Left lung (tissue), 10 donors: ENCODE data around the gene FAM43A. TPM values are rescaled to one million over a fixed set of nuclear protein-coding genes. Genes with fewer than 3 reads are reported as not detected.

Experiments used
- ATAC-seq: fragments of 200-7000 bp; cut with Tn5 transposase; one replicate; pipeline ENCODE4 v1.9.1; 2020; ENCODE audit warnings: moderate library complexity
- DNase-seq, 4 donors: peaks; one replicate each; pipeline ENCODE4 v3.0.0-alpha.2; 2013 to 2020
- H3K27ac ChIP-seq, 2 donors: fragments of 200-600 bp; sonication (generic) in 1 of 2; one replicate each; pipeline versions ENCODE4 v1.5.0 to v1.8.0; 2020 to 2021
- H3K27me3 ChIP-seq, 2 donors: fragments of 200-600 bp; sonication (generic) in 1 of 2; one replicate each; pipeline versions ENCODE4 v1.5.0 to v1.8.0; 2020 to 2021
- H3K36me3 ChIP-seq, 2 donors: fragments of 200-600 bp; sonication (generic) in 1 of 2; one replicate each; pipeline versions ENCODE4 v1.5.0 to v1.8.0; 2020 to 2021
- H3K4me1 ChIP-seq, 2 donors: fragments of 200-600 bp; one replicate each; pipeline ENCODE4 v1.8.0; 2021
- H3K4me3 ChIP-seq, 2 donors: fragments of 200-600 bp; sonication (generic) in 1 of 2; one replicate each; pipeline versions ENCODE4 v1.5.0 to v1.8.0; 2020 to 2021; ENCODE audit warnings: mild to moderate bottlenecking in 1 of 2
- H3K9me3 ChIP-seq, 2 donors: fragments of 200-600 bp; sonication (generic) in 1 of 2; one replicate each; pipeline versions ENCODE4 v1.5.0 to v1.8.0; 2020 to 2021
- intact Hi-C, 2 donors: fragments of 100-400 bp; cut with DNase I; formaldehyde crosslinking; loops; one replicate each; pipeline versions ENCODE4 v1.11.2 to v1.14.2; 2022
- polyA plus RNA-seq, 6 donors: library from polyadenylated mRNA; unstranded; fragments of 120-200 nt; gene quantifications; one replicate each; pipeline ENCODE4 v1.2.1, GENCODE V29; 2013; ENCODE audit not compliant: insufficient read length in 6 of 6
- total RNA-seq, 2 donors: library from RNA; stranded (reverse); fragmentation: NEBNext Ultra II Directional; extraction: Animal tissue kit (Norgen Biotek cat#: 25700); gene quantifications; one replicate each; pipeline ENCODE4 v1.2.1, GENCODE V29; 2021
- TF ChIP-seq, protein P1 (sequence below), 2 donors: fragments of 200-600 bp; sonication (generic) in 1 of 2; IDR thresholded peaks; one replicate each; pipeline versions ENCODE4 v1.5.0 to v1.8.0; 2021; ENCODE audit warnings: antibody characterized with exemption in 2 of 2
- donor health status: DM: no; HTN: yes; CAD: no.
- donor health status: DM: no; HTN: no; CAD: no.

FAM43A gene
- total and polyA plus RNA-seq, 8 donors: 6.4 to 25.4 (median 17.2) TPM

DNA sequence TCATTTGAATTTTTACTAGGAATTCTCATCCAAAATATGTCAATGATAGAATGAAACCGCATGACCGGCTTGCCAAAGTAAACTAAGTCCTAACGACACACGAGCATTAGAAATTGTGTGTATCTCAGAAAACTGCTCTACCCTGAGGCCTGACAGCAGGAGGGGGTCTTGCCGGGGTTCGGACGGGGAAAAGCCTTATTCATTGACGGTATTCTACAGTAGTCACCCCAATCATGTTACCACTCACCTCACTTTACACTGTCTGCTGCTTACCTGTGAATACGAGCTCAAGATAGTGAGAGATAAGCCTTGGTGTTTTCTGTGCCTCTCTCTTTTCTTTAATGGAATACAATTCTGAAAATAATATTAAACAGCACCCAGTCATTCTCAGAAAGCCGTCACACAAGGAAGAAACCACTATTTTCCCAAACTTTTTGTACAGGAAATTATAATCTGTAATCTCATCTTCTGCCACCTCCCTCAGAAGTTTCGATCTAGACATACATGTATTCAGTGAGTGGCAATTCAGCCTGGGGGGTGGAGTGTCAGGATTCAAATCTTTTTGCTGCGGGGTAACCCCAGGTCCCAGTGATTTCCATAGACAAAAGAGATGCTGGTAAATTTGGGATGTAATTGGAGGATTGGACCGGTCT, 492 bp upstream of the FAM43A start:
- no peaks in the 10 kb centered on the region for H3K9me3 ChIP-seq
- H3K27me3 ChIP-seq: peaks cover 0 to 28% of the 10 kb centered on the region in 2 donors
- intact Hi-C loops: loop anchor here in 1 of 2 donors (5.0 kb wide), 1 partner anchor 422 kb away; no protein-coding TSS in a partner anchor
- peak overlapping the region; percentile 60 to 66 for H3K4me3 ChIP-seq
- no peaks in the 10 kb centered on the region for H3K36me3 ChIP-seq
- H3K4me1 ChIP-seq: peaks cover 28 to 58% of the 10 kb centered on the region in 2 donors
- TF ChIP-seq, protein P1, sequence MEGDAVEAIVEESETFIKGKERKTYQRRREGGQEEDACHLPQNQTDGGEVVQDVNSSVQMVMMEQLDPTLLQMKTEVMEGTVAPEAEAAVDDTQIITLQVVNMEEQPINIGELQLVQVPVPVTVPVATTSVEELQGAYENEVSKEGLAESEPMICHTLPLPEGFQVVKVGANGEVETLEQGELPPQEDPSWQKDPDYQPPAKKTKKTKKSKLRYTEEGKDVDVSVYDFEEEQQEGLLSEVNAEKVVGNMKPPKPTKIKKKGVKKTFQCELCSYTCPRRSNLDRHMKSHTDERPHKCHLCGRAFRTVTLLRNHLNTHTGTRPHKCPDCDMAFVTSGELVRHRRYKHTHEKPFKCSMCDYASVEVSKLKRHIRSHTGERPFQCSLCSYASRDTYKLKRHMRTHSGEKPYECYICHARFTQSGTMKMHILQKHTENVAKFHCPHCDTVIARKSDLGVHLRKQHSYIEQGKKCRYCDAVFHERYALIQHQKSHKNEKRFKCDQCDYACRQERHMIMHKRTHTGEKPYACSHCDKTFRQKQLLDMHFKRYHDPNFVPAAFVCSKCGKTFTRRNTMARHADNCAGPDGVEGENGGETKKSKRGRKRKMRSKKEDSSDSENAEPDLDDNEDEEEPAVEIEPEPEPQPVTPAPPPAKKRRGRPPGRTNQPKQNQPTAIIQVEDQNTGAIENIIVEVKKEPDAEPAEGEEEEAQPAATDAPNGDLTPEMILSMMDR (IDR thresholded peaks at IDR 0.05): no peak
- H3K27ac ChIP-seq: peak overlapping the region; percentile 76 to 84
- DNase-seq (no peak), ATAC-seq (no peak)

DNA sequence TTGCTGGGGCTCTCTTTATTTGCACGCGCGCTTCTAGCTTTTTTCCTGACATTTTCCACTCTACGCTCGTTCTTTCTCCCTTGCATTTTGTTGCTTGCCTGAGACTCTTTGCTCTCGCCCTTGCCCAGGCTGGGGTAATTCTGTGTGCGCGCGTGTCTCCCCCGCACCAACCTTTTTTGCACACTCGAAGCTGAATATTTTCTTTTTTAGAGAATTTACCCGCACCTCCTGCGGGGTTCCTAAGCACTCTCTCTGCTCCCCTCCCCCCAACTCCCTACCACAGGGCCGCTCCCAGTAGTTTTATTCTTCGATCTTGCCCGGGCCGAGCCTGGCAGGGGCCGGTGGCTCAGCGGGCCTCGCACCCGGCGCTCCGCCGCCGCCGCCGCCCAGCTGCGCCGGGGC, 732 bp downstream of the FAM43A start:
- no peaks in the 10 kb centered on the region for H3K36me3 ChIP-seq
- no peak for ATAC-seq
- H3K27me3 ChIP-seq: peaks cover 0 to 28% of the 10 kb centered on the region in 2 donors
- H3K4me1 ChIP-seq: peaks cover 28 to 58% of the 10 kb centered on the region in 2 donors
- intact Hi-C loops: loop anchor here in 1 of 2 donors (5.0 kb wide), 1 partner anchor 421 kb away; no protein-coding TSS in a partner anchor
- no peak for DNase-seq
- peak overlapping the region; percentile 60 to 66 for H3K4me3 ChIP-seq
- peak overlapping the region; percentile 76 to 84 for H3K27ac ChIP-seq
- H3K9me3 ChIP-seq: no peaks in the 10 kb centered on the region
- TF ChIP-seq, protein P1 (IDR thresholded peaks at IDR 0.05): no peak

DNA sequence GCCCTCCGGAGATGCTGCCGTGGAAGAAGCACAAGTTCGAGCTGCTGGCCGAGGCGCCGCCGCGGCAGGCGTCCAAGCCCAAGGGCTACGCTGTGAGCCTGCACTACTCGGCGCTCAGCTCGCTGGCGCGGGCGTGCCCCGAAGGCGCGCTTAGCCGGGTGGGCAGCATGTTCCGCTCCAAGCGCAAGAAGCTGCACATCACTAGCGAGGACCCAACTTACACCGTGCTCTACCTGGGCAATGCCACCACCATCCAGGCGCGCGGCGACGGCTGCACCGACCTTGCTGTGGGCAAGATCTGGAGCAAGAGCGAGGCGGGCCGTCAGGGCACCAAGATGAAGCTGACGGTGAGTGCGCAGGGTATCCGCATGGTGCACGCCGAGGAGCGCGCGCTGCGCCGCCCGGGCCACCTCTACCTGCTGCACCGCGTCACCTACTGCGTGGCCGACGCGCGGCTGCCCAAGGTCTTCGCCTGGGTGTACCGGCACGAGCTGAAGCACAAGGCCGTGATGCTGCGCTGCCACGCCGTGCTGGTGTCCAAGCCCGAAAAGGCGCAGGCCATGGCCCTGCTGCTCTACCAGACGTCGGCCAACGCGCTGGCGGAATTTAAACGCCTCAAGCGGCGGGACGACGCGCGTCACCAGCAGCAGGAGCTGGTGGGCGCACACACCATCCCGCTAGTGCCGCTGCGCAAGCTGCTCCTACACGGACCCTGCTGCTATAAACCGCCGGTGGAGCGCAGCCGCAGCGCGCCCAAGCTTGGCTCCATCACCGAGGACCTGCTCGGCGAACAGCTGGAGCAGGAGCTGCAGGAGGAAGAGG, 1.3 kb downstream of the FAM43A start:
- Histone ChIP-seq H3K36me3 (no peaks in the 10 kb centered on the region), H3K9me3 (no peaks in the 10 kb centered on the region), H3K27me3 (peaks cover 0 to 28% of the 10 kb centered on the region in 2 donors), H3K27ac (peak overlapping the region; percentile 76 to 84), H3K4me3 (peak overlapping the region; percentile 60 to 66), H3K4me1 (peaks cover 28 to 58% of the 10 kb centered on the region in 2 donors)
- TF ChIP-seq, protein P1 (IDR thresholded peaks at IDR 0.05): no peak
- peak; percentile 38 to 85 (median 50) for DNase-seq
- peak; percentile 9 for ATAC-seq
- intact Hi-C loops: loop anchor here in 1 of 2 donors (5.0 kb wide), 1 partner anchor 420 kb away; no protein-coding TSS in a partner anchor

DNA sequence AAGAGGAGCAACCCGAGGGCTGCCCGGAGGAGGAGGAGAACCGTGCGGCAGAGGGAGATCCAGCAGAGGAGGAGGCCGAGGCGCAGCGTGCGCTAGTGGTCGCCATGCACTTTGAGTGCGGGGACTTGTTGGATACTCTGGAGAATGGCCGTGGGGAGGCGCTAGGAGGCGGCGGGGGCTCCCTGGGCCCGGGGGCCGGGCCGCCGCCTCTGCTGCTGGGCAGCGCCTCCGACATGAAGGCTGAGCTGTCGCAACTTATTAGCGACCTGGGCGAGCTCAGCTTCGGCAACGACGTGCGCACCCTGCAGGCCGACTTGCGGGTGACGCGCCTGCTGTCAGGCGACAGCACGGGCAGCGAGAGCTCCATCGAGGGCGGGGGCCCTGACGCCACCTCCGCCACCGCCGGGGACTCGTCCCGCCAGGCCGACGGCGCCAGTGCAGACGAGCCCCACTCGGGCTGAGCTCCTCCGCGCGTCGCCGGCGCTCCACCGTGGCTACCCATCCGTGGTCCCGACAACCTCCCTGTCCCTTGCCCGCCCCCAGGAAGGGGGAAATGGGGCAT, 2.0 kb downstream of the FAM43A start:
- DNase-seq (peak; percentile 54 to 95 (median 77)), ATAC-seq (peak; percentile 61)
- Histone ChIP-seq H3K27ac (peak overlapping the region; percentile 37 to 84), H3K36me3 (no peaks in the 10 kb centered on the region), H3K4me1 (peaks cover 28 to 53% of the 10 kb centered on the region in 2 donors), H3K9me3 (no peaks in the 10 kb centered on the region), H3K4me3 (peak overlapping the region; percentile 60 to 66), H3K27me3 (peaks cover 0 to 28% of the 10 kb centered on the region in 2 donors)
- TF ChIP-seq, protein P1 (IDR thresholded peaks at IDR 0.05): peak; percentile 37 to 44
- intact Hi-C loops: loop anchor here in 1 of 2 donors (5.0 kb wide), 1 partner anchor 420 kb away; no protein-coding TSS in a partner anchor
